ENCODE measurements around the gene PROZ.

Gene PROZ

DNA sequence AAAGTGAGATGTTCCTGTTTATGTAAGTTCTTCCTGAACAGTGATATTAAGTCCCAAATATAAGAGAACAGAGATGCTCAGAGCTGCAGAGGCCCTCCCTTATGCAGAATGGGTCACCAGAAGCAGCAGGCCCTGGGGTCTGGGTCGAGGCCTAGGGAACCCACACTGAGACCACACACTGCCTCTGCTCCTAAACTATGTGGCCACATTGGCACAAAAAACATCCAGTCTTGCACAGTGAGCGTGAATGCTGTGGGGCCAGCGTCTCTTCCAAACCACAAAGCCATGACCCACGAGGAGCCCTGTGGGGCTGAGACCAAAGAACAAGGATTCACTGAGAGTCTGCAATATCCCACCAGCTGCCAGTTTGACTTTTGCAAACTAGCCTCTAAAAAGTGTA is 23.6 kb downstream of the PROZ start:
- DNase-seq = no peak

DNA sequence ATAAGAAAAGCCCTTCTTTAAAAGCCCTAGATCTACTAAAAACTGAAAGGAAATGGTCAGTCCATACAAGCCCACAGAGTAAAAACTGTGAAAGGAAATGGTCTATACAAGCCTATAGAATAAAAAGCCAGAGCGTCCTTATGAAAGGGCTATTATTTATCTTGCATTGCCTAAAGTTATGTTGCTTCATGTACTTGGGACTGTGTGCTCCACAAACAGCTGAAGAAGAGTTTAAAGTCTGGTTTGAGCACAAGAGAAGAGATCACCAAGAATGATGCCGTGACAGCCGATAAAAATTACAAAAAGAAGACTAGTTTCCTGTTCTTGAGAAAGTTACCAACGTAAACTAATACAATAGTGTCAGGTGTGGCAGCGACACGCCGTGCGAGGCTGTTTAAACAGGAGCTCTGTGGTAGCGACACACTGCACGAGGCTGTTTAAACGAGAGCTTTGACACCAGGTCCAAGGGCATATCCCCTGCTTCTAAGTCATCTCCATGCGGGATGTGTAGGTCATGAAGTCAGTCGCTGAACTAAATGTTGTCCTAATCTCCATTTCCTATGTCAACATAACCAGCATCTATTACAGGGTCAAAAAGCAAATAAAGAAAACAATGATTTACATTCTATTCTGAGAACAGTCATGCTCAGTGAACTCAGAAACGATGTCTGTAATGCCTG is 25.1 kb downstream of the PROZ start:
- no peak for DNase-seq

DNA sequence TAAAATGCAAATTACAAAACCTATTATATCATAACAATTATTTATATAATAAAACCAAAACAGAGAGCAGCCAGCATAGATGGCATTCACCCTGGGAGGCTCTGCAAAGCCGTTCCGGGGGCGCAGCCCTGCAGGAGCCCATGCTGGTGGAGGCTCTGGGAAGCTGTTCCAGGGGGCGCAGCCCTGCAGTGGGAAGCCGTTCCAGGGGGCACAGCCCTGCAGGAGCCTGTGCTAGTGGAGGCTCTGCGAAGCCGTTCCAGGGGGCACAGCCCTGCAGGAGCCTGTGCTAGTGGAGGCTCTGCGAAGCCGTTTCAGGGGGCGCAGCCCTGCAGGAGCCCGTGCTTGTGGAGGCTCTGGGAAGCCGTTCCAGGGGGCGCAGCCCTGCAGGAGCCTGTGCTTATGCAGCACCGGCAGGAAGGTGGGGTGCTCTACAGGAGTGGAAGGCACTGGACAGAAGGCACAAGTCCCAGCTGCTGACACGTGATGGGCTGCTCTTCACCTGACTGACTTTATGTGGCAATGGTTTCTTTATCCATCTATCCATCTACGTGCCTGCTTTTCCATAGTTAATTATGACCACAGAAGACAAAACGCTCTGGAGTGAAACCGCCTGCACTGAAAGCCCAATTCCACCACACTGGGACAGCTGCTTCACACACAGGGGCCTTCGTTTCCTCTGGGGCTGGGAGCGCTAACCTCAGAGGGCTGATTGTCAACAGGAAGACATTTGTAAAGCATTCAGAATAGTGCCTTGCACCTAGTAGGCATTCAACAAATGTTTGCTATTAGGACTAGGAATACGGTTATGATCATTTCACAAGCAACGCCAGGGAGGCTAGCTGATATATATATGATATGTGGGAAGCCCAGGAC is 26.4 kb downstream of the PROZ start:
- DNase-seq = no peak

DNA sequence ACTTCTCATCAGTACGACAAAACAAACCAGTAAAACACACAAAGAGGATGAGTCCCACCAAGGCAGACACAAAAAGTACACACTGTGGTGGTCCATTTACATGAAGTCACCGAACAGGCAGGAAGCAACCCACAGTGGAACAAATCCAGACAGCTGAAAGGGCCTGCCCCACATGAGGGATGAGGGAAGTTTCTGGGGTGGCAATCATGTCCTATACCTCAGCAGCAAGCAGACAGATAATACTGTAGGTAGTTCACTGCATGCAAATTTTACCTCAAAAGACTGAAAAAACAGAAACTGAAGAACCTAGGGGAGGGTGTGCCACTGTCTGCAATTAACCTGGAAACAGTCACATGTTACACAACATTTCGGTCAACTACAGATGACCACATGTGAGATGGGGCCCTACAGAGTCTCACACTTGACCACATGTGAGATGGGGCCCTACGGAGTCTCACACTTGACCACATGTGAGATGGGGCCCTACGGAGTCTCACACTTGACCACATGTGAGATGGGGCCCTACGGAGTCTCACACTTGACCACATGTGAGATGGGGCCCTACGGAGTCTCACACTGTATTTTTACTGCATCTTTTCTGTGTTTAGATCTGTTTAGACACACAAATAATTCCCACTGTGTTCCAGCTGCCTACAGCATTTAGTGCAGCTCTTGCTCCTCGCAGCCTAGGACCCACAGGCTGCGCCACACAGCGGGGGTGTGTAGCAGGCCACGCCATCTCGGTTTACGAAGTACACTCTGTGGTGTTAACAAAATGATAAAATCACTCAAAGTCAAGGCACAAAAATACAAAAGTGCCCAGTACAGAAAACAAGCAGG is 27.8 kb downstream of the PROZ start:
- peak in 1 of 2 donors; percentile 25 for DNase-seq

DNA sequence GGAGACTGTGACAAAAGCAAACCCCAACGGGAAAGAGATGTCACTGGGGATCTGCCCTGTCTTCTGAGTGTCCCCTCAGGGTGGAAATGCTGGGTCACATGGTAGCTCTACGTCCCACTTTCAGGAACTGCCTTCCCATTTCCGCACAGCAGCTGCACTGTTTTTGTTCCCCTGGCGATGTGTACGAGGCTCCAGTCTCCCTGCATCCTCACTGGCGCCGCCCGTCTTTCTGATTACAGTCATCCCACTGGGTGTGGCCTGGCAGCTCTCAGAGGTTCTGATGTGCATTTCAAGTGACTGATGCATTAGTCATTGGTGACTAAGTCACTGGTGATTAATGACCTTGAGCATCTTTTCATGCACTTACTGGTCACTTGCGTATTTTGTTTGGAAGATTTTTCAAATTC is 28.8 kb downstream of the PROZ start:
- DNase-seq = peak; percentile 62 to 66

DNA sequence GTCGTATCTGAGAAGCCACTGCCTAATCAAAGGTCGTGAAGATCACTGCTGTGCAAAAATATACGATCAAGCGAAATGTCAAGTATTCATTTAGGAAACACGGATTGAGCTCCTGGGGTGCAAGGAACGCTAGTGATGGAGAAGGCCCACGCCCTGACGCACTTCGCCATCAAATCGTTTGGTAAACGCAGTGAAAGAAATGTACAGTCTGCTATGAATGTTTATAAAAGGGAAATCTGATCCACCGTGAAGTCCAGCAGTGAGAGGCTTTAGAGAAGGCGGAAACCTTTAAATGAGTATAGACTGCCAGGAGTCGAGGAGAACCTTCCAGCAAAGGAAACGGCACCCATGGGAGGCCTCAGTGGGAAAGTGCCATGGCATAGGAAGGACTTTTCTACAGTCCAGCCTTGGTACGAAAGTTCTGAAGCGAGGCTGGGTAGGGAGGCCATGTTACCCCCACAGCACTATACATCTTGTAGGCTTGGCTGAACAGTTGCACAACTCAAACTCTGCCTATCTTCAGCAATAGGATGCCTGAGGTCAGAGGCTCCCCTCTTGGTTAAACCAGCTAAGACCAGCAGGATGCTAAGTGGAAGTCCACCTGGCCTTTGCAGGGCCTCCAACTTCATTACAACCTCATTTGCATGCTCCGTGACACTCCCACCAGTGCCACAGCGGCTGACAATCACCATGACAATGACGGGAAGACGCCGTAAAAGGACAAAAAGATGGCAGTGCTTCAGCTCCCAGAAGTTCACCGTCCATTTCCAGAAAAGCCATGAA is 29.6 kb downstream of the PROZ start:
- DNase-seq = no peak

DNA sequence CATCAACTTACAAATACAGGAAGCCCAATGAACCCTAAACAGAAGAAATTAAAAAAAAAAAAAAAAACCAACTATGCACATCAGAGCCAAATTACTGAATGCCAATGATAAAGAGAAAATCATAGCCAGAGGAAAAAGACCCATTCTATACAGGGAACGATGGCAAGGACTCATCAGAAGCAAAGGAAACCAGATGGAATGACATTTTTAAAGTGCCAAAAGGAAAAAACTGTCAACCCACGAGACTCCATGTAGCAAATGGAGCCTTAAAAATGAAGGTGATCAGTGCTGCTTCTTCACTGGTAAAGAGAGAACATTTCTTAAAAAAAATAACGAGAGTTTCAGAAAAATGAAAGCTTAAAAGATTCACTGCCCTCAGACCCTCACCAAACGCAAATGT is 31.7 kb downstream of the PROZ start:
- no peak for DNase-seq

DNA sequence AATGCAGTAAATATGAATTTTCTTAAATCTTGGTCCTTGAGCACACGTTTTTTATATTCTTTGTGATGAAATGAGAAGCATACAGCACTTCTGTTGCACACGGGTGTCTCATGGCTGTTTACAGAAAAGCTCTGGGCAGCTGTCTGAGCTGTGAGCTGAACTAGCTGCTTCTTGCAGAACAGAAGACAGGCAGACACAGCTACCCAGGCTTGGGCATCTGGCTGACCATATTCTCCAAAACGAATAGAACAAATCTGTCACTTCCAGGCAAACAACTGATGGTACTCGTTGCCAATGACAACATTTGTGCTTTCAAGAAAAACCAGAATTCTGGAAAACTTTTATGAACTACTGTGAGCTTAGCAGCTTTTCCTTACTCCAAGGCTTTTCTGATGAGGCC is 33.8 kb downstream of the PROZ start:
- DNase-seq = no peak

DNA sequence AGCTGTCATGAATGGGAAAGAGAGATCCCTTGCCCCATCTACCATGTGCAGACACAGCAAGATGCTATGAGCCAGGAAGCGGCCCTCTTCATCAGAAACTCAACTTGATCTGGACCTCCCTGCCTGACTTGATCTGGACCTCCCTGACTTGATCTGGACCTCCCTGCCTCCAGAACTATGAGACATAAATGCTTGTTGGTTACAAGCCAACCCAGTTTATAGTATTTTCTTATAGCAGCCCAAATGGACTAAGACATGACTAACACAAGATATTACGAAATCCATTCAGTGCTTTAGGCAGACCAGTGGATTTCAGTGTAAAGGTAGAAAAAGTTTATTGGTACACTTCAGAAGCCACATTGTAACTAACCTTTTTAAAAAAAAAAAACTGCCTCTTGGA is 34.5 kb downstream of the PROZ start:
- no peak for DNase-seq

DNA sequence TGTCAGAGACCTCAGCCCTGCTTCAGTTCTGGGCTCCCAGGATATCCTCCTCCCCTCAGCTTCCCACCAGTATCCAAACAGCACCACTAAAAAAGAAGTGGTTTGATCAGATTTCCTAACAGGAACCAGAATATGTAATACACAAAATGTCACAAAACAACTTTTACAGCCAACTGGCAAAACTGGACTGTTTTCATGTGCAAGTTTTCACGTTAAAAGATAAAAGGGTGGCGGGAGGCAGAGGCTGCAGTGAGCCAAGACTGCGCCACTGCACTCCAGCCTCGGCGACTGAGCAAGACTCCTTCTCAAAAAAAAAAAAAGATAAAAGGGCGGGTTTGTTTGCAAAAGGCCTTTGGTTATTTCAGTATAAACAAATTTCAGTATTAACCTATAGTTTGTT is 36.9 kb downstream of the PROZ start:
- DNase-seq = no peak

DNA sequence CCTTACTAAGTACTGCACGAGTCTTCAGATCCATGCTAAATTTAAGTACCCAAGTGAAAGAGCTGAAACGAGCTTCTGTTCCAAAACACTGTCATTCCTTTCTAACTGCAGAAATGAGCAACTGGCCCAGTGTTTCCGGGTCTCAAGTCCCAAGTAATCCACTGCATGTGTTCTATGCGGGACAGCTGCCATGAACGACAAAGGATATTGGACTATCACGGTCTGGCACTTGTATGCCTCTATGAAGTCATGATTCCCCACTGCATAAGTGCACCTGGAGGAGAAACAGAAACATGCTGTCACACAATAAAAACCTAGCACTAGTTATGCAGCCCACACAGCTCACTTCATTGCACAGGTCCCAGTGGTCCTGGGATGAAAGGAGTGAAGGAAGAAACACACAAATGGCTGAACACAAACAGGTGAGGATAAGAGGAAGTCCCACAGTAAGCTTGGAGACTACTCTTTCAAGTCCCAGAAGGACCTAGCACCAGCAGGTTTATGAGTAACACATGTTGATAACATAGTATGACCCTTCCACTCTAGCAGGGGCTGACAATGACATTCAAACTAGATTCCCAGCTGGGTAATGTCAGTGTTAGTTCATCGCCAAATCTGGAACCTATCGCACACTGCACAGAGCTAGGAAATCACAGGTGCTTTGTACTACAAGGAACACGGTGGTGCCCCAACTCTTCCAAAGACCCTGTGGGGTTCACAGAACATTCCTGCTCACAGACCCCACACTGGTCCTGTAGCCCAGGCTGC is 38.7 kb downstream of the PROZ start:
- no peak for DNase-seq

DNA sequence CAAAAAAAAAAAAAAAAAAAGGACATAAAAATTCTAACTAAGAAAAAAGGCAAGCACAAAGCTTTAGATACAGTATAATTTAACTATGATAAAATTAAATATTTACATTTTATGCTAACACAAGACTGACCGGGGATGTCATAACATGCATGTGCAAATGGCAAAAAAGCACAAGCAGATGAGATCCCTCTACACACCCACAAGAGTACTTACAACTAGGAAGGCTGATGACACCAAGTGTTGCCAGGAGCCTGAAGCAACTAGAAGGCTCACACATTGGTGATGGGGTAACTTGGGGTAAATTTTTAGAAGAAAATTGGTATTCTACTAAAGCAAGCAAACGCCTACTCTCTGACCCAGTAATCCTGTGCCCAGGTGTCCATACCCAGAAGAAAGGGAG is 43.4 kb downstream of the PROZ start:
- no peak for DNase-seq

DNA sequence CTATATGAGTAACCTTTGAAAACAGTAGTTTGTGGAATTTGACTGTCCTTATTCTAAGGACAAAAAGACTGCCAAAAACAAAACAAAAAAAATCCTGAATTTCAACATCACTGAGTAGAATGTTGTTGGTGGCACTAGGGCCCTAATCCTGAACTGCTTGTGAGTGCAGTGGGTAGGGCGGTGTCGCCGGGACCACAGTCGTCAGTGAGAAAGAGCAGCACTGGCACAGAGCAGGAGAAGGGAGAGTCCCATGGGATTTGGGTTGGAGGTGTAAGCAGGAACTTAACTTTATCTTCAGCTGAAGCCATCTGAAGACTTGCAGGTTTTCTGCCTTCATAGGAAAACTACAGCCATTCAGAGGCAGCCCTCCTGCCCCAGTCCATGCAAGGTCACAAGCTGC is 44.5 kb downstream of the PROZ start:
- no peak for DNase-seq

DNA sequence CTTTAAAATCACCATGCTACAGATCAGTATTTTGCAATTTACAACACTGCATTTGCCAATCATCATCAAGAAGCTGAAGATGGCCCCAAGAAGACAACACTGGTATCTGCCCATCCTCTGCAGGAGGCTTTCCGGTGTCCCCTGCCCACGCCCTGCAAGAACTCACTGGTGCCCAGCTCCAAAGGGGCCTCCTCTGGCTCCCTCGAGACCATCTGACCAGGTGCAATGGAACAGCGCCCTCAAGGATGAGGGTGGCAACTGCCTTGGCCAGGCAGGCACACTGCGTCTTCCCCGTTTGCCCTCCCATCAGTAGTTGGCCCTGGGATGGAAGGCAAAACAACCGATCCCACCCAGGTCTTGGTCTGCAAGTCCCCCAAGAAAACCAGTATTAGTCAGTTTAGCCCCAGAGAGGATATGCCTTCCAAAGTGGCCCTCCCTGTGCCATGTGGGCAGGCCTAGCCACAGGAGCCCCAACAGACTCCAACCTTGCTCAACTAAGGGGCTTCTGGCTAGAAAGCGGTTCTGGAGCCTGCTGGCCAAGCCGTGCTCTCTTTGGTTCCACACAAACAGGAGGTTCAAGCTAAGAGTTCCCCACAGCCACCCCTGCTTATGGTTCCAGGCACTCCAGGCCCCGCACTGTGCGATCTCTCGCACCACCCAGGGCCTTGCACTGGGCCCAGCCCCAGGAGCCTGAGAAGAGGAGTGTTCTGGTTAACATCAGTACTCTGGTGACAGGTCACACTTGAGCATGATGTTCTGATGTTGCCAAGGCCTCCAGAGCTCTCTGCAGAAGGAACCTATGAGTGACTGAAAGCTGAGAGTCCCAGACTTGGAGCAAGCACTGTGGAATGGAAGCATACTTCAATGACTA is 45.3 kb downstream of the PROZ start:
- DNase-seq = no peak

DNA sequence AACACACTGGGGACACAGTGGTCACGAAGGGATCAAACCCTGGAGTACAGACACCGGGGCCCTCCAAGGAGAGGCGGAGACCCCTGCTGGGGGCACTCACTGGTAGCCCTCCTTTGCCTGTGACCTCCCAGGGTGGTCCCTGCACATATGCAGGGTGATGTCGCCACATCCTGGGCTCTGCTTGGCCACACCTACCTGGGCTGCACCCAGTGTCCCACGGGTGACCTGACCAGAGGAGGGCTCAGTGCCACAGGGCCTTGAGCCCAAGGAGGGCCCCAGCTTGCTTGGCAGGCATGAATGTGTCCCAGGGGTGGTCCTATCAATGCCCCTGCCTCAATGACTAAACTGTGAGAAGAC is 45.9 kb downstream of the PROZ start:
- no peak for DNase-seq

DNA sequence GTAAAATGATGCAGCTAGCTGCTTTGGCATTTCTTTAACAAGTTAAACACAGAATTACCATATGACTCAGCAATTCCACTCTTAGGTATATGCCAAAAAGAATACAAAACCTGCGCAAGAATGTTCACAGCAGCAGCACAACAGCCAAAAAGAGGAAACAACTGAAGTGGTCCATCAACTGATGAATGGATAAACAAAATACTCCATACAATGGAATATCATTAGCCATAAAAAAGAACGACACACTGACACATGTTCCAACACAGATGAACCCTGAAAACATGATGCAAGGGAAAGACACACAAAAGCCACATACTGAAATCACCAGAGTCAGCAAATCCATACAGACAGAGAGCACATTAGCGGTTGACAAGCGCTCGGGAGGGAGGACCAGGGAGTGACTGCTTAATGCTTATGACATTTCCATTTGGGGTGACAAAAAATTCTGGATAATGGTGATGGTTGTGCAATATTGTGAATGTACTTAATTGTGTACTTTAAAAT is 47.0 kb downstream of the PROZ start:
- DNase-seq = no peak

DNA sequence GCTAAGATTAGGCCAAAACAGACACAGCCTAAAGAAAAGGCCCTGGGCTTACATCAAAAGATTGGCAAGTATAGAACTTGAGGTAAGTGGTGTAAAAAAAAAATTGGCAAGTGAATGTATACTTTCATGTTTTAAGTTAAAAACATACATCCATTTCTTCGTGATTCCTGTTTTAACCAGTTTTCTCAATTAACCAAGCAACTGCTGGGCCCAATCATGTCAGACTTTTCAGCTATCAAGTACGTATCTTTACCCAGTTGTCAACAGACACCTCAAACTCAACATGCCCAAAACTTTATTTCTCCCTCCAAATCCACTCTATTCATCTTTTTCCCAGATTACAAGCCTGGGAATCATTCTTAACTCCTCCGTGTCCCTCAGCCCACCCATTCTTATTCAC is 49.0 kb downstream of the PROZ start:
- DNase-seq = no peak

DNA sequence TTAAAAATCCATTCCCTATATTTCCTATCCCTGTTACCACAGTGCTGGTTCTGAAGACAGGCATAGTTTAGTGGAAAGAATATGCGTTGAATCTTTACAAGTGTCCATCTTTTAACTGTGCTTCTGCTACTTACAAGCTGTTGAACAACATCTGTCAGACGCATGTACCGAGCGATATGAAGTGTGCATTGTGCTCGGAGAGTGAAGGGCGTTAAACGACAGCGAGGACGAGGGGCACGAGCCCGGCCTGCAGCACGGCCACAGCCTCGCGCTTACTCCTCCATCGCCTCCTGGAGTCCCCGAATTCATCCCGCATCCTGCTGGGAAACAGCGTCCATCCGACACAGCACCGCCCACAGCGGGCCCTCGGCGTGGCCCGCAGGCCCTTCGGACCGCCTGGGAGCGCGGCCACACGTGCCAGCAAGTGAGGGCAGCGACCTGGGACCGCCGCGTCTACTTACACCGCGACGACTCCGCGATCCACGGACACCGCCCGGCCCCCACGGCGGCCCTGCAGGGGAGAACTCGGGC is 49.5 kb downstream of the PROZ start:
- DNase-seq = no peak

DNA sequence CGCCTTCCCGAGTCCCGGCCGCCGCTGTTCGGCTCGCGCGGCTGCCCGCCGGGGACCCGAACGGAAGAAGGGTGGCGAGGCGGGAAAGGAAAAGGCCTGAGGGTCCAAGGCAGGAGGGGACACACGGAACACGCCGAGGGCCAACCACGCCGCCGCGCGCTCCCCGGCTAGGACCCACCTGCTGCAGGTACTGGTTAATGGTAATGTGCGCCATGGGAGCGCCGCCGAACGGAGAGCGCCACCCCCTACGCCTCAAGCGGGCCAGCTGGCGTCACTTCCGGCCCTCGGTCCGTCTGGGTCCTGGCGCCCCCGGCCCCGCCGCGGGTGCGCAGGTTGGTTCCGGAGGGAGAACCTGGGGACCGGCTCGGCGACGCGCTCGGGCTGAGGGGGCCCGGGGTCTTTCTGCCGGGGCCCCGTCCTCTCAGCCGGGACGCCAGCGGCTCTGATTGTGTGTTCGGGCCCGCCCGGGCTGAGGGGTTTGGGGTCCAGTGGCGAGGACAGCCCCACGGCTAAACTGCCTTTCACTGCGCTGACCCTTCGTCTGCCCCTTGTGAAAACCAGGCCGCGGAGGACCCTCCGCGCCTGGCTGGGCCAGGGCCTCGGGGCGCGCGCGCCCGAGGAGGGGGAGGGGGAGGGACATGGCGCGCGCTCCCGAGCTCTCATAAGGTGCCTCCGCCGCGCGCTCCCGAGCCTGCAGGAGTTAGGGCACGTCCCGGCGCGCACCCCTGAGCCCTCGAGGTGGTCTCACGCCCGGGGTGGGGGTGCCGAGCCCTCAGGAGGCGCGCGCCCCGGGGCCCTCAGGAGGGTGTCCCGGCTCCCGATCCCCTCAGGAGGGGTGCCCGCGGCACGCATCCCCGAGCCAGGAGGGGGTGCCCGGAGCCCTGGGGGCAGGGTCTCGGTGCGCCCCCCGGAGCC is 50.2 kb downstream of the PROZ start, which contains the start of gene PCID2:
Gene PCID2 (minus strand): TSS at position 249 of the 915 bp plus-strand sequence. CDS start 35 bp downstream, at position 214.
- peak; percentile 88 to 89 for DNase-seq
